CD4-positive, alpha-beta T cell treated with Interleukin-10 for 1 hour (primary cell): ENCODE results near the gene MACROD2.
"Not testable (repeated sequence)": the region's sequence is repeated elsewhere in the genome, so short reads cannot be mapped to it uniquely, and the experiment has no call there.

Experiments used
- DNase-seq: peaks from one replicate; pipeline ENCODE4 v3.0.0-alpha.2; 2020

Gene MACROD2

DNA sequence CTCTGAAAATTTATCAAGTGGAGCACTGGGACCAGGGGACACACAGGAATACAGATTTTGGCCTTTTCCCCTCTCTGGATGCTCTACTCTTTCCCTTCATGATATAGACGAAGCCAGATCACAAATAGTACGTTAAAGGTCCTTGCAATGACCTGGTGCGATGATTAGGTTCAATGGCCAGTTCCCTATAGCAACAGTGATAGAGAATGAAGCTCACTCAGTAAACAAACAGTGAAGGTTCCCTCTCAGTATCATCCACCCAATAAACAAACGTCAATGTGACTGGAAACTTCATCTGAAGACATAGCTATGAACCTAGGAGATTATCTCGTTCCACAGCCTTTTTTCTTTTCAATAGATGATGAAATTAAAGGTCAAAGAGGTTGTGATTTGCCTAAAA lies 1981.7 kb downstream of the MACROD2 start:
- DNase-seq = no peak

DNA sequence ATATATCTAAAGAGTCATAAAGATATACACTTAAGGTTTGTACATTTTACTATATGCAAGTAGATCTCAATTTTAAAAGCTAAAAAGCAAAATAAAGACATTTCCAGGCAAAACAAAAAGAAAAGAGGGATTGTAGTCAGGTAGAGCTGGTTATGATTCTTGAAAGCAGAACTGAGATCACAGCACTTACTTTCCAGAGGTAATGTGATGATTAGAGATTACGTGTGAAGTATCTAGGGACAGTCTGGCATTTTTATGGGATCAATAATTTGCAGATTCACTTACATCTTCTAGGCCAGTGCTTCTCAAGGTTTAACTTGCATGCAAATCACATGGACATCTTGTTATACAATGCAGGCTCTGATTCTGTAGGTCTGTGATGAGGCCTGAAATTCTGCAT lies 1982.4 kb downstream of the MACROD2 start:
- DNase-seq = no peak

GRCh38 chr20:15985494-15986368 lies 1990.4 kb downstream of the MACROD2 start:
- DNase-seq = not testable (repeated sequence)

- no peak for DNase-seq
Observed at GRCh38 chr20:15986690-15987089, 1991.4 kb downstream of the MACROD2 start.

- DNase-seq = no peak
Observed at GRCh38 chr20:15991279-15991678, 1996.0 kb downstream of the MACROD2 start.

- DNase-seq = no peak
Observed at GRCh38 chr20:15992564-15992963, 1997.2 kb downstream of the MACROD2 start.

DNA sequence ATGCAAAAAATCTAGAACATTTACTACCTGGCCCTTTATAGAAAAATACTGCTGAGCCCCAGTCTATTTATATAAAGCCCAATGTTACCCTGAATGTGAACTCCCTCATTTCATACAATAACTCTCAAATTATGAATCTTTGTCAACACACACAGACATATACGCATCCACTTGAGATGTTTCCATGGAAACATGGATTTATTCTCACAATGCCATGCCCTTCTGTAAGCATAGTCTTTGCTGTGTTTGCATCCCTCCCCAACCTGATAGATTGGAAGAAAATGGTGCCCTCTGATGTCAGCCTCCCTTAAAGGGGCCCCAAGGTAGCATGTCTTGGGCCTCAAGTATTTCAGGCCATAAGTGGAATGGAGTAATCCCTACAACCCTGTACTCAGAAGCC lies 2004.8 kb downstream of the MACROD2 start:
- no peak for DNase-seq

- DNase-seq = no peak
Observed at GRCh38 chr20:16001286-16001685, 2006.0 kb downstream of the MACROD2 start.

DNA sequence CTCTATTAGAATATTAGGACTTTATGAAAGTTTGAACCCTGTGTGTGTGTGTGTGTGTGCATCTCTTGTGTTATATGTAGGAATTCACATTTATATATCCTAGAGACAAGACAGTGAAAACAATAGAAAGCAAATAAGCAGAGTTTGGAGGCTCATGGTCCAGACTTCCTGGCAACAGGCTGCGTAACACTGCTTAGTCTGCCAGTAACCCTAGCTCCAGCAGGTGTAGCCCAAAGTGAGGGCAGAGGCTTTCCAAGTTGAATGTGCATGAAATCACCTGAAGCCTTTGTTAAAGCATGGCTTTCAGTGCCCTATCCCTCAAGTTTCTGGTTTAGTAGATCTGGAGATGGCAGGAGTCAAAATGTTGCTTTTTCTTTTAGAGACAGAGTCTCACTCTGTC lies 2008.0 kb downstream of the MACROD2 start:
- no peak for DNase-seq

- DNase-seq = no peak
Observed at GRCh38 chr20:16004108-16004854, 2009.0 kb downstream of the MACROD2 start.

DNA sequence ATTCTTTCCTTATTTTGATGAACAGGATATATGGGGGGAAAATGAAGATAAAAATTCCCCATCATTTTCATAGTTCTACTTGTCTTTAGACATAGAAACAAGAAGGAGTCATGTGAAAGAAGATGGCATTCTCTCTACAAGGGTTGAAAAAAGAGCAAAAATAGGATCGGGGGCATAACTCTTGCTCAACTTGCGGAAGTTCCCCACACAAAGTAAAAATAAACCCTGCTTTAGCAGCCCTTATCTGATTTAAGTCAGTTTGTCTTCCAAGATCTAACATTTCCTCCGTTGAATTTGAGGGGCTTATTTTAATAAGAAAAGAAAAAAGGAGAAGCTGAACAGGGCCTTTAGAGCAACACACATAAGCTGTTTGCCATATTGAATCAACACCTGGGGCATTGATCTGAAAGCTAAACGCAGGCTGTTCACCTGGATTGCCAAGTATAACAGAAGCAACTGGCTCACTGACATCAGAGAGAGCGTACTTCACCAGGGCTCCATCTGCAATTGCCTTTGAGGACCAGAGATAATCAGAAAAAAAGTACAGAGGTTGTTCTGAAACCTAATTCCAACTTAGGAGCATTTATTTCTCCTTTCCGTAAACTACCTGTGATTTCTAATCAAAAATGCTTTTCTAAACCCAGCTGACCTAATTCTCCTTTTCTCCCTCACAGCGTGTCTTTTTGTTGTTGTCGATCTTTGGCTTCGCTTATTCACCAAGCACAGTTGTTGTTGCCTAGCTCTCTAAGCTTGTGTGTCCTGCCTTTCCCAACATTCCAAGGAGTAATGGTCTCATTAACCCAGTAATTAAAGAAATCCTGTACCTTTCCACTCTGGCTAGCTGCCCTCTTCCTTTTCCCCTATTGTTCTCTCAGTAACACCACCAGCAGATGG lies 2010.0 kb downstream of the MACROD2 start:
- DNase-seq = no peak

GRCh38 chr20:16005915-16006493 lies 2010.7 kb downstream of the MACROD2 start:
- no peak for DNase-seq

GRCh38 chr20:16007164-16007563 lies 2011.8 kb downstream of the MACROD2 start:
- DNase-seq = no peak

DNA sequence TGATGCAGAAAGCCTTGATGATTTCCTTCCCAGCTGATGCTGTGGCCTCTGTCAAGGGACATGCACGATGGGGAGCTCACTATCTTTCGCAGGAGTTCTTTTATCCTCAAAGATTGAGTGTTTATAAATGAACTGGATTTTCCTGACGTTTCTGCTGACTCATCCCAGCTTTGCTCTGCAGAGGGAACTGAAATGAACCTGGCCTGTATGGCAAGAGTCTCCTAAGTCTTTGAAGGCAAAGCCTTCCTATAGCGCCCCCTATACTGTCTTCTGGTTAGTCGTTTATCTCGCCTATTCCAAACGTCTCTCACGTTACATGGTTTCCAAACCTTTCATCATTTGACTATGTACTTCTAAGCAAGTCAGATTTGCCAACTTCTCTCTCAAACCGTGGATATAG lies 2012.6 kb downstream of the MACROD2 start:
- DNase-seq = no peak

DNA sequence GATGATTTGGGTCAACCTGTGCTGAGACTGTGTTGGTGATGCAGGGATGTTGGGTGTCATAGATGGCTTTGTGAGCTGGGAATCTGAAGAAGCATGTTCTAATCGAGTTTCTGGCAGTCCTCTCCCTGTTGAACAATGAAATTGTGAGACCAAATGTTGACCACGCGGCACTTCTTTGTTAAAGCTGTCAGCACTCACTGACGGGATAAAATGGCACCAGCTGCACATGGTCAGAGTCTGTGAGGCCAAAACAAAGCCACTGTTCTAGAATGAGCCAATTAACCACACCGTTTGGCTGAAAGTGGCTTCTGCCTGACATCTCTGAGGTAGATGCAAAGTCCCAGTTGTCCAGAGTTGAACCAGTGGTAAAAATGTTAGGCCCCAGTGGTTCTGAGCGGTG lies 2015.7 kb downstream of the MACROD2 start:
- DNase-seq = no peak

- DNase-seq = no peak
Observed at GRCh38 chr20:16011519-16011918, 2016.2 kb downstream of the MACROD2 start.

DNA sequence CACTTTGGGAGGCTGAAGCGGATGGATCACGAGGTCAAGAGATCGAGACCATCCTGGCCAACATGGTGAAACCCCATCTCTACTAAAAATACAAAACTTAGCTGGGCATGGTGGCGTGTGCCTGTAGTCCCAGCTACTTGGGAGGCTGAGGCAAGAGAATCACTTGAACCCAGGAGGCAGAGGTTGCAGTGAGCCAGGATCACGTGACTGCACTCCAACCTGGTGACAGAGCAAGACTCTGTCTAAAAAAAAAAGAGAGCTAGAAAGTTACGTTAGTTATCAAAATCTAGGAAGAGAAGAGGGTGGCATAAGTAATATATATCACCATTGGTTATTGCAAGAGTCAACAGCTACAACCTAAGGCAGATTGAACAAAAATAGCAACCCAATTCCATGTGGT lies 2017.6 kb downstream of the MACROD2 start:
- DNase-seq = not testable (repeated sequence)

- no peak for DNase-seq
Observed at GRCh38 chr20:16013631-16014030, 2018.3 kb downstream of the MACROD2 start.

DNA sequence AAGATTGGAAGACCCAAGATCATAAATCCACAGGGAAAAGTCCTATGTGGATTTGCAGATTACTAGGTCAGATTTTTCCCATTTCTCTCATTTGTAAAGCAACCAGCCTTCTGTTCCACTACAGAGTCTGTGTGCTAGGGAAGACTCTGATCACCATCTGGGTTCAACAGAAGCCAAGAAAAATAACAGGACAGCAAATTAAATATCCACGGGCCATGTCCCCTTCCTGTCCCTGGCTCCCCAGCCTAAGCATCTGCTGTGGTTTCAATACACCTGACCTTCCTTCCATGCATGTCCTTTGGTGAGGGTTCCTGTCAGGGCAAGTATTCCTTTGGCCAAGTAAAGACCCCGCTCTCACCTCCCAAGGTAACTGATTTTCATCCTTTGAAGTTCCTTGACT lies 2019.1 kb downstream of the MACROD2 start:
- DNase-seq = no peak

DNA sequence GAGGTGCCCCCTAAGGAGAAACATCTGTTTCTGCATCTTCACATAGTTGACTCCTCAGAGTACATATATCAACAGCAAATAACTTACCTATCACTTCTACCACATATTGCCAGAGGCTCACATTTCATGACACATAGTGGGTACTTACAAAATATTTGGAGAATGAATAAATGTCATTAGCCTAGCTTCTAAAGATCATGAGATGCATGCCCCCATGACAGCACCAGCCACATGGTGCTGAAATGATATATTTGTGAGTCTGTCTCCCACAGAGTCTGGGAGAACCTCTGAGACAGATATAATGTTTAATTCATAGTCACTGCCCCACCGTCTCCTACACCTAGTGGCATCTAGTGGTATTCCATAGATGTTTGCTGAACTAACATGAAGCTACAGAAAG lies 2022.3 kb downstream of the MACROD2 start:
- DNase-seq = no peak

GRCh38 chr20:16018881-16019280 lies 2023.6 kb downstream of the MACROD2 start:
- DNase-seq = no peak

DNA sequence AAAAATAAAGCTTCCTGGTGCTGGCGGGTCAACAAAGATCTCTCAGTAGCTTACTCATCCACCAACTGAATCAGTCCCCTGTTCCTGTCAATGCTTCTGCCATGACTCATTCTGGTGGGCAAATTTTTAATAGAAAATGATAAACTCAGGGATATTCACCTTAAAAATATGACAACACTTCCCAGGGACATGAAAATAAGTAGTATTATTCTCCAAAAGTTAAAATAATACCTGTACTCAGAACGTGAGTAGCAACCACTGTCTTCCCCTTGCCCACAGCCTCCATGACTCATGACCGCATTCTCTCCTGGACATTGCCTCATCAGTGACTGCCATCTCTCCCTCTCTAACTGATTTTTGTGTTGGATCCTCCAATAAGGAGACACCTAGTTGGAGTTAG lies 2025.7 kb downstream of the MACROD2 start:
- no peak for DNase-seq

DNA sequence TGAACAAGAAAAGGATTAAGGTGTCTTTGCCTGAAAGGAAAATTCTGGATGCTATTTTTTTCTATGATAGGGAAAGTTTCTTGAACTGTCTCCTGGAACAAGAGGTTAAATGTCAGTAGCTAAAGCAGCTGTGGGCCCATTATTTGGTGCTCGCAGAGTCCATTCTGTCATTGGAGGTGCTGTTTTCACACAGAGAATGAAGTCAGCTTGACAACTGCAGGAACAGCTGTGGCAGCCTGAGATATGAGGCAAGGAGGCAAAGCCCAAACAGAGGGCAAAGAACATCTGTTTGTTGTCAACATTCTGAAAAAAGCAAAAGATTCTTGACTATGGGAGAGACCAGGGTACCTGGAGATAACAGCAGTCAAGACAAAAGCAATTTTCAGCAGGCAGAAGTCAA lies 2029.8 kb downstream of the MACROD2 start:
- DNase-seq = no peak
